WTC11 (cell line): ENCODE results near the gene SCN9A.

Source experiments
- CBFB ChIP-seq: sonication (generic); formaldehyde crosslinking; IDR thresholded peaks from 2 replicates; pipeline ENCODE4 v1.8.1; 2022; ENCODE audit warnings: mild to moderate bottlenecking, low read depth, missing genetic modification reagents
- FOXP1 ChIP-seq: sonication (generic); formaldehyde crosslinking; IDR thresholded peaks from 2 replicates; pipeline ENCODE4 v1.8.0; 2022; ENCODE audit warnings: missing genetic modification reagents, mild to moderate bottlenecking, moderate library complexity, borderline replicate concordance
- MYBL2 ChIP-seq: sonication (generic); formaldehyde crosslinking; IDR thresholded peaks from 2 replicates; pipeline ENCODE4 v1.8.1; 2023; ENCODE audit warnings: mild to moderate bottlenecking, moderate library complexity, missing genetic modification reagents
- NFATC4 ChIP-seq: fragments of 250-450 bp; sonication (Bioruptor Pico); IDR thresholded peaks from 2 replicates; pipeline ENCODE4 v1.9.0; 2021; ENCODE audit warnings: mild to moderate bottlenecking
- SOX15 ChIP-seq: fragments of 250-450 bp; sonication (Bioruptor Pico); IDR thresholded peaks from 2 replicates; pipeline ENCODE4 v1.9.0; 2021; ENCODE audit warnings: mild to moderate bottlenecking
- TP53 ChIP-seq: sonication (generic); formaldehyde crosslinking; IDR thresholded peaks from 2 replicates; pipeline ENCODE4 v1.8.1; 2023; ENCODE audit warnings: mild to moderate bottlenecking, missing genetic modification reagents
- TF ChIP-seq, protein P1 (sequence below): fragments of 200-600 bp; IDR thresholded peaks from 2 replicates; pipeline ENCODE4 v1.8.0; 2022; ENCODE audit warnings: antibody characterized with exemption
- TF ChIP-seq, protein P2 (sequence below): fragments of 250-450 bp; sonication (Bioruptor Pico); IDR thresholded peaks from 2 replicates; pipeline ENCODE4 v1.9.0; 2021; ENCODE audit warnings: mild to moderate bottlenecking
- TF ChIP-seq, protein P3 (sequence below): sonication (generic); formaldehyde crosslinking; IDR thresholded peaks from 2 replicates; pipeline ENCODE4 v1.8.0; 2022; ENCODE audit warnings: missing genetic modification reagents
- TF ChIP-seq, protein P4 (sequence below): sonication (generic); formaldehyde crosslinking; IDR thresholded peaks from 2 replicates; pipeline ENCODE4 v1.8.0; 2022; ENCODE audit warnings: mild to moderate bottlenecking, missing genetic modification reagents
- TF ChIP-seq, protein P5 (sequence below): sonication (generic); formaldehyde crosslinking; IDR thresholded peaks from 2 replicates; pipeline ENCODE4 v1.8.1; 2023; ENCODE audit warnings: mild to moderate bottlenecking, missing genetic modification reagents, moderate library complexity
- TF ChIP-seq, protein P6 (sequence below): sonication (generic); formaldehyde crosslinking; IDR thresholded peaks from 2 replicates; pipeline ENCODE4 v1.8.1; 2022; ENCODE audit warnings: low read depth, missing genetic modification reagents, borderline replicate concordance
- TF ChIP-seq, protein P7 (sequence below): sonication (generic); formaldehyde crosslinking; IDR thresholded peaks from 2 replicates; pipeline ENCODE4 v1.8.1; 2022; ENCODE audit warnings: mild to moderate bottlenecking, moderate library complexity, missing genetic modification reagents

DNA sequence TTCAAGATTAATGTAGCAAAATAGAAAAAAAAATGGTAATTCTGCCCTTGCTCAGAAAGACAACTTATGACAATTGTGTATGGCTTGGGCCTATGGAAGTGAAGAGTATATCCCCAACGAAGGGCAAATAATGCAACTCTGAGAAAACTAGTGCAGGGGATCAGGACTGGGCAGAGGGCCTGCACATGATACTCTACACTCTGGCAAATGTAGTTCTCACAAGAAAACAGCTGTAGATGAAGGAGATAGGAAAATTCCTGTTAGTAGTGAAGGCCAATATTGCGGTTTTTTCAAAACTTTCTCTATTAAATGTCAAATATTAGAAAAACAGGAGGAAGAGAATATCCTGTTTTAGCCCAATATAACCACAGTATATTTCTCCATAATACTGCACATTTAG, 77.8 kb downstream of the SCN9A start:
- TF ChIP-seq, protein P1, sequence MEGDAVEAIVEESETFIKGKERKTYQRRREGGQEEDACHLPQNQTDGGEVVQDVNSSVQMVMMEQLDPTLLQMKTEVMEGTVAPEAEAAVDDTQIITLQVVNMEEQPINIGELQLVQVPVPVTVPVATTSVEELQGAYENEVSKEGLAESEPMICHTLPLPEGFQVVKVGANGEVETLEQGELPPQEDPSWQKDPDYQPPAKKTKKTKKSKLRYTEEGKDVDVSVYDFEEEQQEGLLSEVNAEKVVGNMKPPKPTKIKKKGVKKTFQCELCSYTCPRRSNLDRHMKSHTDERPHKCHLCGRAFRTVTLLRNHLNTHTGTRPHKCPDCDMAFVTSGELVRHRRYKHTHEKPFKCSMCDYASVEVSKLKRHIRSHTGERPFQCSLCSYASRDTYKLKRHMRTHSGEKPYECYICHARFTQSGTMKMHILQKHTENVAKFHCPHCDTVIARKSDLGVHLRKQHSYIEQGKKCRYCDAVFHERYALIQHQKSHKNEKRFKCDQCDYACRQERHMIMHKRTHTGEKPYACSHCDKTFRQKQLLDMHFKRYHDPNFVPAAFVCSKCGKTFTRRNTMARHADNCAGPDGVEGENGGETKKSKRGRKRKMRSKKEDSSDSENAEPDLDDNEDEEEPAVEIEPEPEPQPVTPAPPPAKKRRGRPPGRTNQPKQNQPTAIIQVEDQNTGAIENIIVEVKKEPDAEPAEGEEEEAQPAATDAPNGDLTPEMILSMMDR, result no peak
- TF ChIP-seq, protein P2, sequence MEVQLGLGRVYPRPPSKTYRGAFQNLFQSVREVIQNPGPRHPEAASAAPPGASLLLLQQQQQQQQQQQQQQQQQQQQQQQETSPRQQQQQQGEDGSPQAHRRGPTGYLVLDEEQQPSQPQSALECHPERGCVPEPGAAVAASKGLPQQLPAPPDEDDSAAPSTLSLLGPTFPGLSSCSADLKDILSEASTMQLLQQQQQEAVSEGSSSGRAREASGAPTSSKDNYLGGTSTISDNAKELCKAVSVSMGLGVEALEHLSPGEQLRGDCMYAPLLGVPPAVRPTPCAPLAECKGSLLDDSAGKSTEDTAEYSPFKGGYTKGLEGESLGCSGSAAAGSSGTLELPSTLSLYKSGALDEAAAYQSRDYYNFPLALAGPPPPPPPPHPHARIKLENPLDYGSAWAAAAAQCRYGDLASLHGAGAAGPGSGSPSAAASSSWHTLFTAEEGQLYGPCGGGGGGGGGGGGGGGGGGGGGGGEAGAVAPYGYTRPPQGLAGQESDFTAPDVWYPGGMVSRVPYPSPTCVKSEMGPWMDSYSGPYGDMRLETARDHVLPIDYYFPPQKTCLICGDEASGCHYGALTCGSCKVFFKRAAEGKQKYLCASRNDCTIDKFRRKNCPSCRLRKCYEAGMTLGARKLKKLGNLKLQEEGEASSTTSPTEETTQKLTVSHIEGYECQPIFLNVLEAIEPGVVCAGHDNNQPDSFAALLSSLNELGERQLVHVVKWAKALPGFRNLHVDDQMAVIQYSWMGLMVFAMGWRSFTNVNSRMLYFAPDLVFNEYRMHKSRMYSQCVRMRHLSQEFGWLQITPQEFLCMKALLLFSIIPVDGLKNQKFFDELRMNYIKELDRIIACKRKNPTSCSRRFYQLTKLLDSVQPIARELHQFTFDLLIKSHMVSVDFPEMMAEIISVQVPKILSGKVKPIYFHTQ (CRISPR knock-in tag), result no peak
- TF ChIP-seq, protein P3, sequence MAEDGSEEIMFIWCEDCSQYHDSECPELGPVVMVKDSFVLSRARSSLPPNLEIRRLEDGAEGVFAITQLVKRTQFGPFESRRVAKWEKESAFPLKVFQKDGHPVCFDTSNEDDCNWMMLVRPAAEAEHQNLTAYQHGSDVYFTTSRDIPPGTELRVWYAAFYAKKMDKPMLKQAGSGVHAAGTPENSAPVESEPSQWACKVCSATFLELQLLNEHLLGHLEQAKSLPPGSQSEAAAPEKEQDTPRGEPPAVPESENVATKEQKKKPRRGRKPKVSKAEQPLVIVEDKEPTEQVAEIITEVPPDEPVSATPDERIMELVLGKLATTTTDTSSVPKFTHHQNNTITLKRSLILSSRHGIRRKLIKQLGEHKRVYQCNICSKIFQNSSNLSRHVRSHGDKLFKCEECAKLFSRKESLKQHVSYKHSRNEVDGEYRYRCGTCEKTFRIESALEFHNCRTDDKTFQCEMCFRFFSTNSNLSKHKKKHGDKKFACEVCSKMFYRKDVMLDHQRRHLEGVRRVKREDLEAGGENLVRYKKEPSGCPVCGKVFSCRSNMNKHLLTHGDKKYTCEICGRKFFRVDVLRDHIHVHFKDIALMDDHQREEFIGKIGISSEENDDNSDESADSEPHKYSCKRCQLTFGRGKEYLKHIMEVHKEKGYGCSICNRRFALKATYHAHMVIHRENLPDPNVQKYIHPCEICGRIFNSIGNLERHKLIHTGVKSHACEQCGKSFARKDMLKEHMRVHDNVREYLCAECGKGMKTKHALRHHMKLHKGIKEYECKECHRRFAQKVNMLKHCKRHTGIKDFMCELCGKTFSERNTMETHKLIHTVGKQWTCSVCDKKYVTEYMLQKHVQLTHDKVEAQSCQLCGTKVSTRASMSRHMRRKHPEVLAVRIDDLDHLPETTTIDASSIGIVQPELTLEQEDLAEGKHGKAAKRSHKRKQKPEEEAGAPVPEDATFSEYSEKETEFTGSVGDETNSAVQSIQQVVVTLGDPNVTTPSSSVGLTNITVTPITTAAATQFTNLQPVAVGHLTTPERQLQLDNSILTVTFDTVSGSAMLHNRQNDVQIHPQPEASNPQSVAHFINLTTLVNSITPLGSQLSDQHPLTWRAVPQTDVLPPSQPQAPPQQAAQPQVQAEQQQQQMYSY, result no peak
- TF ChIP-seq NFATC4 (no peak), SOX15 (CRISPR knock-in tag) (no peak), MYBL2 (CRISPR knock-in tag) (no peak), TP53 (CRISPR knock-in tag) (no peak), CBFB (CRISPR knock-in tag) (no peak), FOXP1 (CRISPR knock-in tag) (no peak)
- TF ChIP-seq, protein P4, sequence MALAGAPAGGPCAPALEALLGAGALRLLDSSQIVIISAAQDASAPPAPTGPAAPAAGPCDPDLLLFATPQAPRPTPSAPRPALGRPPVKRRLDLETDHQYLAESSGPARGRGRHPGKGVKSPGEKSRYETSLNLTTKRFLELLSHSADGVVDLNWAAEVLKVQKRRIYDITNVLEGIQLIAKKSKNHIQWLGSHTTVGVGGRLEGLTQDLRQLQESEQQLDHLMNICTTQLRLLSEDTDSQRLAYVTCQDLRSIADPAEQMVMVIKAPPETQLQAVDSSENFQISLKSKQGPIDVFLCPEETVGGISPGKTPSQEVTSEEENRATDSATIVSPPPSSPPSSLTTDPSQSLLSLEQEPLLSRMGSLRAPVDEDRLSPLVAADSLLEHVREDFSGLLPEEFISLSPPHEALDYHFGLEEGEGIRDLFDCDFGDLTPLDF (CRISPR knock-in tag), result no peak
- TF ChIP-seq, protein P5, sequence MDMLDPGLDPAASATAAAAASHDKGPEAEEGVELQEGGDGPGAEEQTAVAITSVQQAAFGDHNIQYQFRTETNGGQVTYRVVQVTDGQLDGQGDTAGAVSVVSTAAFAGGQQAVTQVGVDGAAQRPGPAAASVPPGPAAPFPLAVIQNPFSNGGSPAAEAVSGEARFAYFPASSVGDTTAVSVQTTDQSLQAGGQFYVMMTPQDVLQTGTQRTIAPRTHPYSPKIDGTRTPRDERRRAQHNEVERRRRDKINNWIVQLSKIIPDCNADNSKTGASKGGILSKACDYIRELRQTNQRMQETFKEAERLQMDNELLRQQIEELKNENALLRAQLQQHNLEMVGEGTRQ (CRISPR knock-in tag), result no peak
- TF ChIP-seq, protein P6, sequence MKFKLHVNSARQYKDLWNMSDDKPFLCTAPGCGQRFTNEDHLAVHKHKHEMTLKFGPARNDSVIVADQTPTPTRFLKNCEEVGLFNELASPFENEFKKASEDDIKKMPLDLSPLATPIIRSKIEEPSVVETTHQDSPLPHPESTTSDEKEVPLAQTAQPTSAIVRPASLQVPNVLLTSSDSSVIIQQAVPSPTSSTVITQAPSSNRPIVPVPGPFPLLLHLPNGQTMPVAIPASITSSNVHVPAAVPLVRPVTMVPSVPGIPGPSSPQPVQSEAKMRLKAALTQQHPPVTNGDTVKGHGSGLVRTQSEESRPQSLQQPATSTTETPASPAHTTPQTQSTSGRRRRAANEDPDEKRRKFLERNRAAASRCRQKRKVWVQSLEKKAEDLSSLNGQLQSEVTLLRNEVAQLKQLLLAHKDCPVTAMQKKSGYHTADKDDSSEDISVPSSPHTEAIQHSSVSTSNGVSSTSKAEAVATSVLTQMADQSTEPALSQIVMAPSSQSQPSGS (CRISPR knock-in tag), result no peak
- TF ChIP-seq, protein P7, sequence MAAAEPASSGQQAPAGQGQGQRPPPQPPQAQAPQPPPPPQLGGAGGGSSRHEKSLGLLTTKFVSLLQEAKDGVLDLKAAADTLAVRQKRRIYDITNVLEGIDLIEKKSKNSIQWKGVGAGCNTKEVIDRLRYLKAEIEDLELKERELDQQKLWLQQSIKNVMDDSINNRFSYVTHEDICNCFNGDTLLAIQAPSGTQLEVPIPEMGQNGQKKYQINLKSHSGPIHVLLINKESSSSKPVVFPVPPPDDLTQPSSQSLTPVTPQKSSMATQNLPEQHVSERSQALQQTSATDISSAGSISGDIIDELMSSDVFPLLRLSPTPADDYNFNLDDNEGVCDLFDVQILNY (CRISPR knock-in tag), result no peak
